ENCODE data around the gene ATF1.

ATF1 gene

DNA sequence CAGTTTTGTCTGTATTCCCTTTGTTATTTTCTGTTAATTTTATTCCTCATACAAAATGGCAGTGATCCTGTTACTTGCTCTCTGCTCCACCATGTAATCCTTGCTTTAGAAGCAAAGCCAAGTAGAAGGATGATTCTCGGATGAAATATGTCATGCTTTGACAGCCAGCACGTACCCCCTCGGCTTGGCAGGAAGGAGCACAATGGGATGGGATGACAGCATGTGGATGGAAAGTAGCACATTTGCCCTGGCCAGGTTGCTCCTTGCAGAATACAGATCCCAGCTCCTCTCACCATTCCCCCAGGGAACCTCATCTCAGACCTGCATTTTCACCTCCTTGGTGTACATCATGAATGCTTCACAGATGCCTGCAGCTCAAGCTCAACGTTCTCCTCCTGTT is 35.1 kb upstream of the ATF1 start:
- TF ChIP-seq EZH2 (IDR thresholded peaks at IDR 0.05; ENCODE audit: borderline replicate concordance, low read length) = no peak
- H3K36me3 ChIP-seq (ENCODE audit: insufficient read depth, low read length) = peaks cover 42% of the 10 kb centered on the region; the same call in 1 of the 2 replicates
- H3K9me2 ChIP-seq (ENCODE audit: low read depth, low read length) = no peaks in the 10 kb centered on the region
- no peaks in the 10 kb centered on the region for H3F3A ChIP-seq (ENCODE audit: insufficient read depth, low read length)
- no peak overlapping the region for H3K27ac ChIP-seq (ENCODE audit: low read depth, low read length, poor library complexity, severe bottlenecking)
- H4K20me1 ChIP-seq (ENCODE audit: insufficient read depth, low read length) = no peaks in the 10 kb centered on the region
- no peak overlapping the region for H3K4me3 ChIP-seq (ENCODE audit: low read depth, low read length, poor library complexity, severe bottlenecking)
- H3K27me3 ChIP-seq (ENCODE audit: insufficient read depth, low read length) = no peaks in the 10 kb centered on the region
- no peak overlapping the region for H3K9ac ChIP-seq (ENCODE audit: low read length)
- no peaks in the 10 kb centered on the region for H3K9me3 ChIP-seq (ENCODE audit: low read length)
- H3K4me1 ChIP-seq (ENCODE audit: insufficient read depth, low read length, severe bottlenecking) = no peaks in the 10 kb centered on the region
- H3K79me2 ChIP-seq (ENCODE audit: insufficient read depth, low read length) = no peaks in the 10 kb centered on the region
- H2AFZ ChIP-seq (ENCODE audit: low read length) = no peak overlapping the region
- H3K4me2 ChIP-seq (ENCODE audit: low read length) = no peak overlapping the region

DNA sequence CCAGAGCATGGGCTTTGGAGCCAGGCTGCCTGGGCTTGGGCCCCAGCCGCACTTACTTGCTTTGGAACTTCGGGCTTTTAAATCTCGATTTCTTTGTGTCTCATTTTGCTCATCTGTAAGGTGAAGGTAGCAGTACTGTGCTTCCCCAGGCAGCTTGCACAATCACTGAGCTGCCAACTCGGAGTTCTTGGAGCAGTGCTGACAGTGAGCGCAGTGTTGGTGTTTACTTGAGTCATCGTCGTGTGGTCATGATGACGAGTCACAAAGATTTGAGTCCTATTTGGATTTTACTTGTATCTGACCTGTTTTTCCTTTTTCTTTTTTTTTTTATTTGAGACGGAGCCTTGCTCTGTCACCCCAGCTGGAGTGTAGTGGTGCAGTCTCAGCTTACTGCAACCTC is 31.3 kb upstream of the ATF1 start:
- Histone ChIP-seq H2AFZ (ENCODE audit: low read length) (no peak overlapping the region), H3K4me1 (ENCODE audit: insufficient read depth, low read length, severe bottlenecking) (no peaks in the 10 kb centered on the region), H3K36me3 (ENCODE audit: insufficient read depth, low read length) (peaks cover 18% of the 10 kb centered on the region; the same call in 1 of the 2 replicates), H3K4me2 (ENCODE audit: low read length) (no peak overlapping the region), H4K20me1 (ENCODE audit: insufficient read depth, low read length) (no peaks in the 10 kb centered on the region), H3K79me2 (ENCODE audit: insufficient read depth, low read length) (no peaks in the 10 kb centered on the region), H3K27me3 (ENCODE audit: insufficient read depth, low read length) (no peaks in the 10 kb centered on the region), H3K9me2 (ENCODE audit: low read depth, low read length) (no peaks in the 10 kb centered on the region), H3K4me3 (ENCODE audit: low read depth, low read length, poor library complexity, severe bottlenecking) (no peak overlapping the region), H3K9ac (ENCODE audit: low read length) (no peak overlapping the region), H3K27ac (ENCODE audit: low read depth, low read length, poor library complexity, severe bottlenecking) (no peak overlapping the region), H3K9me3 (ENCODE audit: low read length) (no peaks in the 10 kb centered on the region), H3F3A (ENCODE audit: insufficient read depth, low read length) (no peaks in the 10 kb centered on the region)
- TF ChIP-seq EZH2 (IDR thresholded peaks at IDR 0.05; ENCODE audit: borderline replicate concordance, low read length) = no peak

DNA sequence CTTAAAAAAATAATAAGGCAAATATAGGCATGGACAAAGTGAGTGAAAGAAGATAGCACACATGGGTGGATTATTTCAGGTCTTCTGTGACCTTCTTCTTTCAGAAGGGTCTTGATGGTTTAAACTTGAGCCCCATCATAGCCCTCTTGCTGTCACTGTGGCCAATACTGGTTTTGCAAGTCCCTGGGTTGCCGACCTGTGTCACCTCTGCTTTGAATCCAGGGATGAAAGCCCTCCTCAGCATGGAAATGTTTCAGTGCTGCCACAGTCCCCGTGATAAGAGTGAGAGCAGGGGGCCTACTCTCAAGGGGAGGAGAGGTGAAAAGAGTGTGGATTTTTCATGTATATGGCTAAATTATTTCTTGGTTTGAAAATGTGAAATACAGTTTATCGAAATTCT is 30.2 kb upstream of the ATF1 start:
- no peaks in the 10 kb centered on the region for H3F3A ChIP-seq (ENCODE audit: insufficient read depth, low read length)
- no peak overlapping the region for H3K4me3 ChIP-seq (ENCODE audit: low read depth, low read length, poor library complexity, severe bottlenecking)
- peaks cover 9% of the 10 kb centered on the region; the same call in 1 of the 2 replicates for H3K36me3 ChIP-seq (ENCODE audit: insufficient read depth, low read length)
- no peak overlapping the region for H2AFZ ChIP-seq (ENCODE audit: low read length)
- H3K4me1 ChIP-seq (ENCODE audit: insufficient read depth, low read length, severe bottlenecking) = no peaks in the 10 kb centered on the region
- no peaks in the 10 kb centered on the region for H3K9me2 ChIP-seq (ENCODE audit: low read depth, low read length)
- H3K9me3 ChIP-seq (ENCODE audit: low read length) = no peaks in the 10 kb centered on the region
- no peak overlapping the region for H3K27ac ChIP-seq (ENCODE audit: low read depth, low read length, poor library complexity, severe bottlenecking)
- H3K79me2 ChIP-seq (ENCODE audit: insufficient read depth, low read length) = no peaks in the 10 kb centered on the region
- H4K20me1 ChIP-seq (ENCODE audit: insufficient read depth, low read length) = no peaks in the 10 kb centered on the region
- H3K9ac ChIP-seq (ENCODE audit: low read length) = no peak overlapping the region
- H3K4me2 ChIP-seq (ENCODE audit: low read length) = no peak overlapping the region
- H3K27me3 ChIP-seq (ENCODE audit: insufficient read depth, low read length) = no peaks in the 10 kb centered on the region
- TF ChIP-seq EZH2 (IDR thresholded peaks at IDR 0.05; ENCODE audit: borderline replicate concordance, low read length) = no peak
- TF ChIP-seq, protein P1, sequence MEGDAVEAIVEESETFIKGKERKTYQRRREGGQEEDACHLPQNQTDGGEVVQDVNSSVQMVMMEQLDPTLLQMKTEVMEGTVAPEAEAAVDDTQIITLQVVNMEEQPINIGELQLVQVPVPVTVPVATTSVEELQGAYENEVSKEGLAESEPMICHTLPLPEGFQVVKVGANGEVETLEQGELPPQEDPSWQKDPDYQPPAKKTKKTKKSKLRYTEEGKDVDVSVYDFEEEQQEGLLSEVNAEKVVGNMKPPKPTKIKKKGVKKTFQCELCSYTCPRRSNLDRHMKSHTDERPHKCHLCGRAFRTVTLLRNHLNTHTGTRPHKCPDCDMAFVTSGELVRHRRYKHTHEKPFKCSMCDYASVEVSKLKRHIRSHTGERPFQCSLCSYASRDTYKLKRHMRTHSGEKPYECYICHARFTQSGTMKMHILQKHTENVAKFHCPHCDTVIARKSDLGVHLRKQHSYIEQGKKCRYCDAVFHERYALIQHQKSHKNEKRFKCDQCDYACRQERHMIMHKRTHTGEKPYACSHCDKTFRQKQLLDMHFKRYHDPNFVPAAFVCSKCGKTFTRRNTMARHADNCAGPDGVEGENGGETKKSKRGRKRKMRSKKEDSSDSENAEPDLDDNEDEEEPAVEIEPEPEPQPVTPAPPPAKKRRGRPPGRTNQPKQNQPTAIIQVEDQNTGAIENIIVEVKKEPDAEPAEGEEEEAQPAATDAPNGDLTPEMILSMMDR (IDR thresholded peaks at IDR 0.05; ENCODE audit: low read length) = no peak

- H4K20me1 ChIP-seq (ENCODE audit: insufficient read depth, low read length) = no peaks in the 10 kb centered on the region
- TF ChIP-seq, protein P1 (IDR thresholded peaks at IDR 0.05; ENCODE audit: low read length) = peak; percentile 94
- no peak for TF ChIP-seq EZH2 (IDR thresholded peaks at IDR 0.05; ENCODE audit: borderline replicate concordance, low read length)
- no peaks in the 10 kb centered on the region for H3F3A ChIP-seq (ENCODE audit: insufficient read depth, low read length)
- H3K27me3 ChIP-seq (ENCODE audit: insufficient read depth, low read length) = no peaks in the 10 kb centered on the region
- H3K36me3 ChIP-seq (ENCODE audit: insufficient read depth, low read length) = peaks cover 13% of the 10 kb centered on the region
- no peak overlapping the region for H3K4me2 ChIP-seq (ENCODE audit: low read length)
- H3K9ac ChIP-seq (ENCODE audit: low read length) = no peak overlapping the region
- no peaks in the 10 kb centered on the region for H3K9me2 ChIP-seq (ENCODE audit: low read depth, low read length)
- H3K79me2 ChIP-seq (ENCODE audit: insufficient read depth, low read length) = no peaks in the 10 kb centered on the region
- no peak overlapping the region for H2AFZ ChIP-seq (ENCODE audit: low read length)
- H3K27ac ChIP-seq (ENCODE audit: low read depth, low read length, poor library complexity, severe bottlenecking) = no peak overlapping the region
- no peak overlapping the region for H3K4me3 ChIP-seq (ENCODE audit: low read depth, low read length, poor library complexity, severe bottlenecking)
- H3K4me1 ChIP-seq (ENCODE audit: insufficient read depth, low read length, severe bottlenecking) = no peaks in the 10 kb centered on the region
- no peaks in the 10 kb centered on the region for H3K9me3 ChIP-seq (ENCODE audit: low read length)
Measured at GRCh38 chr12:50734409-50735263, 29.3 kb upstream of the ATF1 start.

Measured in OCI-LY1 (cell line).